Ammon's horn (tissue), 1 donor: ENCODE data around the gene HSF4.

Experiments used
- DNase-seq: peaks from one replicate; pipeline ENCODE4 v3.0.0-alpha.2; 2016; ENCODE audit warnings: low spot score

Gene HSF4

GRCh38 chr16:67184995-67185650 lies 20.6 kb downstream of the HSF4 start:
- peak; percentile 89 for DNase-seq

DNA sequence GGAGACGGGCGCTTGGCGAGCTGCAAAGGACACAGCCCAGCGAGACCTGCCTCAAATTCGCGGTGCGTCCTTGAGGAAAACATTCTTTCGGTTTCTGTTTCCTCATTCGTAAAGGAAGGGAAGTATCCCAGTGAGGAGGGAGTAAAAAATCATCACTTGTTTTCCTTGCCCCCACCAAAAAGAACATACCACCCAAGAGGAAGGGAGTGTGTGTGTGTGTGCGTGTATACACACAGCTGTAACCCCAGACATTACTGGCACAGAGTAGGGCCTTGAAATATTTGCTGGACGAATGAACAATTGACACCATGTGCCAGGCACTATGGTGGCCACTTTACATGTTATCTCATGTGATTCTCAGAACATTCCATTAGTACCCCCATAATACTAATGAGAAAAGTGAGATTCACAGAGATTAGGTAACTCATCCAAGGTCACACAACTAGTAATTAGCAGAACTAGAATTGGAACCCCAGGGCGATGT lies 21.1 kb downstream of the HSF4 start:
- DNase-seq, result no peak

GRCh38 chr16:67186550-67186950 lies 22.0 kb downstream of the HSF4 start:
- DNase-seq, result no peak

GRCh38 chr16:67187175-67187890 lies 22.8 kb downstream of the HSF4 start:
- DNase-seq, result no peak

GRCh38 chr16:67188323-67188722 lies 23.8 kb downstream of the HSF4 start:
- no peak for DNase-seq

DNA sequence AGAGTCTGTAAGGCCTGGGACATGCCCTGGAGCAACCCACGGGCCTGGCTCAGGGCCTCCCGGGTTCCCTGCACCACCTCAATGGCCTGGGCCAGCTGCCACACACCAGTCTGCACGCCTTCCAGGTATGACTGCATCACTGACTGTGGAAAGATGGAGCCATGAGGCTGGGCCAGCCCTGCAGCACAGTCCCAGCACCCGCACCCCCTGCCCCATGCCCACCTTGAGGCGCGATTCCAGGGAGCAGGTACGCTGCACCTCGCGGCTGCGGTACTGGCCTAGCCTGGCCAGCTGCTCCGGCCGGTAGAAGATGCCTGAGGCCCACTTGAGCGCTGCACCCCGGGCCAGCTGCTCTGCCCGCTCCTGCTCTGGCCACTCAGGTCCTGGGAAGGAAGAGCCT lies 24.3 kb downstream of the HSF4 start:
- DNase-seq, result no peak

DNA sequence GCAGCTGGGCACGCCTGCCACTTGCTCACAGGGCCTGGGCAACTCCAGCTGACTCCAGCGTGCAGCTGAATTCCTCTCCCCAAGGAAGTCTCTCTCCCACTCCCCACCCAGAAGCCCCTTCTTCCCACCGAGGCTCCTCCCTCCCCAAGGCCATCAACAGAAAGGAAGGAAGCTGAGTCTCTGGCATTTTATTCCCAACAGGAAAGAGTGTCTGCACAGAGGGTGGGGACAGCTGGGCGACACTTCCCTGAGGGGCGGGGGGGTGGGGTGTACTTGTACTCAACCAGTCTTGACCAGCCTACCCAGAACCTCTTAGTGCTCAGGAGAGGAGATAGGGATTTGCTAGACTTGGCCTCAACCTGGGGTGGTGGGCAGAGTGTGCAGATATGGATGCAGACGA lies 25.5 kb downstream of the HSF4 start, which contains the start of gene EXOC3L1:
TSS of gene EXOC3L1 (minus strand) at position 96 of the 400 bp plus-strand sequence. CDS start 460 bp downstream, outside the sequence.
- no peak for DNase-seq

DNA sequence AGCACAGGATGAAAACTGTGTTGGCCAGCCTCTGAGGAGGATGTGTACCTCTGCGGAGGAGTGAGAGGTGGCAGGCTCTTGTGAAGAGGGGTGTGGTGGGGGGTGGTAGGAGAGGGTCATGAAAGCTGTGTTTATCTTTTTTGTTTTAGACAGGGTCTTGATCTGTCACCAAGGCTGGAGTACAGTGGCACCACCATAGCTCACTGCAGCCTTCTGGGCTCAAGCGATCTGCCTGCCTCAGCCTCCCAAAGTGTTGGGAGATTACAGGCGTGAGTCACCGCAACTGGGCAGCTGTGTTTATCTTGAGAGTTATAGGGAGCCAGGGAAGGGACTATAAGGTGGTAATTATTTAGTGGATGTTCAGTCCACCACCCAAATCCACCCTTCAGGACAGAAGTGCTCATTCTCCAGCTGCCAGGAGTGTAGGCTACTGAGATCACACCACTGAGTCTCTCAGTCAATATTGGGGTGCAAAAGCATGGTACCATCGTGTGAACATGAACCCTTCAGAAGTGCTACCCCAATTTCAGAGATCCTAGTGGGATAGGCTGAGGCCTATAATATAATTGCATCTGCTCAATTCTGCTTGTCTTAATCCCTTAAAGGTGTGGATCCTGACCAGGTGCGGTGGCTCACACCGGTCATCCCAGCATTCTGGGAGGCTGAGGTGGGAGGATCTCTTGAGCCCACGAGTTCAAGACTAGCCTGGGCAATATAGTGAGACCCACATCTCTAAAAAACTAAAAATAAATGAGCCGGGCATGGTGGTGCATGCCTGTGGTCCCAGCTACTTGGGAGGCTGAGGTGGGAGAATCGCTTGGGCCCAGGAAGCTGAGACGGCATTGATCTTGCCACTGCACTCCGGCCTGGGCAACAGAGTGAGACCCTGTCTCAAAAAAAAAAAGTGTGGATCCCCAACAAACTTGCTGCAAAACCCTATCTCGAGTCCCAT lies 26.2 kb downstream of the HSF4 start:
- no peak for DNase-seq

- no peak for DNase-seq
Observed at GRCh38 chr16:67191411-67191994, 27.0 kb downstream of the HSF4 start.

GRCh38 chr16:67191995-67192681 lies 27.6 kb downstream of the HSF4 start, which contains the start of gene E2F4:
E2F4 (plus strand) TSS chr16:67192155; CDS start chr16:67192228, 73 bp downstream.
- DNase-seq, result peak; percentile 97

DNA sequence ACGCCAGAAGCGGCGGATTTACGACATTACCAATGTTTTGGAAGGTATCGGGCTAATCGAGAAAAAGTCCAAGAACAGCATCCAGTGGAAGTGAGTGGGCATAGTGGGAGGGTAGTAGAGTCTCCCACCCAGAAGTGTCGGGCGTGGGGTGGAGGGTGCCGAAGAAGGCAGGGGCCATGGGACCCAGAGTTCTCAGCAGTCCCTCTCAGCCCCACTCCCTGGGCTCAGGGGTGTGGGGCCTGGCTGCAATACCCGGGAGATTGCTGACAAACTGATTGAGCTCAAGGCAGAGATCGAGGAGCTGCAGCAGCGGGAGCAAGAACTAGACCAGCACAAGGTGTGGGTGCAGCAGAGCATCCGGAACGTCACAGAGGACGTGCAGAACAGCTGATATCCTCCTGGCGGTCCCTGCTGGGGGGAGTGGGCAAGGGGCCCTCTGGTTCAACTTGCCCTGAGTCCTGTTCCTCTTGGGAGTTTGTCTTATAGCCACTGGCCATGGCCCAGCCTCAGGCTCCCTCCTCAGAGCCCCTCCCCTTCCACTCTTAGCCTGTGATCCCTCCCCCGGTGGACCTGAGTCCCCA lies 28.3 kb downstream of the HSF4 start:
- no peak for DNase-seq

DNA sequence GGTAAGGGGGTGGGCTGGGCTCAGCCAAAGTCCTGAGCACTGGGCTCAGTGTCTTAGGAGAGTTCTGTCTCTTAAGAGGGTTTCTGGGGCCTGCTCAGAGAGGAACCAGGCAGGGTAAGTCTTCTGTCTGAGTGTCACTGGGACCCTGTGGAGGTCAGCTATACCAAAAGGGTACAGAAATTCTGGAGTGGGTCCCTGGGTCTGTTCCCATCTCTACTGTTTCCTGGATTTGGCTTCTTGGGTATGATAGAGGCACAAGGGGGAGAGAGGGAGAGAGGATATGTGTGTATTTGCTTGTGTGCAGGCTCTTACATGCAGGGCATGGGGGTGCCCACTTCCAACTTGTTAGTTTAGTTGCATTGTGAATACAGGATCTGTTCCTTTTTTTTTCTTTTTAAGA lies 29.0 kb downstream of the HSF4 start:
- no peak for DNase-seq

DNA sequence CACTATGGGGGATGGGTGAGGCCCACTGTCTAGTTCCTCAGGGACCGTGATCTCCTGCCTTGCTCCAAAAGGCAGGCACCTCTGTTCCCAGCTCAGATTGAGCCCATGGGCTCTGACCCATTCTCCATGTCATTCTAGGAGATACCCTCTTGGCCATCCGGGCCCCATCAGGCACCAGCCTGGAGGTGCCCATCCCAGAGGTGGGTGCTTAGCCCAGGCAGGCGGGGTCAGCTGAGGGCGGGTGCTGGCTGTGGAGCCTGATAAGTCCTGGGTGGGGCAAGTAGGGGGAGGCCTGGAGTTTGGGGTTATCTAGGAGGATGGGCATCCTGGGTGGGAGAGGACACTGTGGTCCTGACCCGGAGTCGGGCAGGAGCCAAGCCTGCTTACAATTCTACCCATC lies 29.7 kb downstream of the HSF4 start:
- no peak for DNase-seq

DNA sequence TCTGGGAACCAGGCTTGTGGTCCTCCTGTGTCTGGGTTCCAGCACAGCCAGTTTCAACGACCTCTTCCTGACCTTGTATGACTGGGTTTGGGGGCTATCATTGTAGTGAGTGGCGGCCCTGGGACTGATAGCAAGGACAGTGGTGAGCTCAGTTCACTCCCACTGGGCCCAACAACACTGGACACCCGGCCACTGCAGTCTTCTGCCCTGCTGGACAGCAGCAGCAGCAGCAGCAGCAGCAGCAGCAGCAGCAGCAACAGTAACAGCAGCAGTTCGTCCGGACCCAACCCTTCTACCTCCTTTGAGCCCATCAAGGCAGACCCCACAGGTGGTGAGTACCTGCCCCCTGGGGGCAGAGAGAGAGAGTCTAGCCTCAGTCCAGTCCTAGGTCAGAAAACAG lies 31.1 kb downstream of the HSF4 start:
- DNase-seq, result no peak

DNA sequence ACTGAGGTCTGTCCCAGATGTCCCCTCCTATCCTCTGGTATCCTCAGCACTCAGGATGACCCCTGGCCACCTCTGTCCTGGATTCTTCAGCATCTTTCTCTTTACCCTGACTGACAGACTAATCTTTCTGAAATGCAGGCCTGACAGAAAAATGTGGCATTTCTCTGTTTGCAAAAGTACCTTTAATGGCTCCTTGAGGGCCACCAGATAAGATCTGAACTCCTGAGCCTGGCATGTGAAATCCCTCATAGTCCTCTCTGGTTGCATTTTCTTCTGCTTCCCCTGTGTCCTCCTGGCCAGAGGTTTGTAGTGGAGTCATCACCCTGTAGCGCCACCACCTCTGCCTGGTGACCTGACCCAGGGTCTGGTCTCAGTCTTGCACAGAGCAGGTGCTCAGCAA lies 32.3 kb downstream of the HSF4 start:
- DNase-seq, result no peak

- DNase-seq, result no peak
Observed at GRCh38 chr16:67197704-67198103, 33.2 kb downstream of the HSF4 start.

DNA sequence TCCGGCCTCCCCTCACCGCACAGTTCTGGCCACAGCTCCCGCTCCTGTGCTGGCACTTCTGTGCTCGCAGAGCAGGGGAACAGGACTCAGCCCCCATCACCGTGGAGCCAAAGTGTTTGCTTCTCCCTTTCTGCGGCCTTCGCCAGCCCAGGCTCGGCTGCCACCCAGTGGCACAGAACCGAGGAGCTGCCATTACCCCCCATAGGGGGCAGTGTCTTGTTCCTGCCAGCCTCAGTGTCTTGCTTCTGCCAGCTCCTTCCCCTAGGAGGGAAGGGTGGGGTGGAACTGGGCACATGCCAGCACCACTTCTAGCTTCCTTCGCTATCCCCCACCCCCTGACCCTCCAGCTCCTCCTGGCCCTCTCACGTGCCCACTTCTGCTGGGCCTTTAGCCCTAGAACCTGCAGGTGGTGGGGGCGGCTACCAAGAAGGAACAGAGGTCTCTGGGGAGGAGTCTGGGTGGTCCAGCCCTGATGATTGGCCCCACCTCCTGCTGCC lies 33.7 kb downstream of the HSF4 start:
- DNase-seq, result peak; percentile 68

DNA sequence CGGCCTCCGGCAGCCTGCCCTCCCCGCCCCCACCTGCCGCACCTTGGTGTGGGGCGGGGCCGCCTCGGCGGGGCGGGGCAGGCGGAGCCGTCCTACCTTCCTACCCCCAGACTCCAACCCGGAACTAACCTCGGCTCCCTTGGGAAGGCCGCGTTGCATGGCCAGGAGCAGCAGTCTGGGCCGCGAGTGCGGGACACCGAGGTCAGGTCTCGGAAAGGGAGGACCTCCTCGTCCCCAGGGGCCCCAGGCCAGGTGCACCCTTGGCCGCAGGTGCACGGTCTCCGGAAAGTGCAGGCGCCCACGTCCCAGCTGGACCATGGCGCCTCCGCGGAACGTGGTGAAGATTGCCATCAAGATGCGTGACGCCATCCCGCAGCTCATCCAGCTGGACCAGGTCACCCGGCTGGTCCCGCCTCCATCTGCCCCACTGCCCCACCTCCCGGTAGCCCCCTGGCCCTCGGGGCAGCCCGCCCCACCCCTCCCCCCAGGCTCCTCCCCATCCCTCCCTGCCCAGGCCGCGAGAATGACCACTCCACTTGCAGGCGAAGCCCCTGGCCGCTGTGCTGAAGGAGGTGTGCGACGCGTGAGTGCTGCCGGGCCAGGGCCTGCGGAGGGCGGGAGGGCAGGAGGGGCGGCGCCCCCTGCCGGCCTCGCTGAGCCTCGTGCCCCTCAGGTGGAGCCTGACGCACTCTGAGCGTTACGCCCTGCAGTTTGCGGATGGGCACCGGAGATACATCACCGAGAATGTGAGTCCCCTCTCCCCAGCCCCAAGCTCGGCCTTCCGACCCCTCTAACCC lies 34.7 kb downstream of the HSF4 start, which contains the start of gene ELMO3:
TSS of gene ELMO3 (plus strand) at position 121 of the 797 bp plus-strand sequence. CDS start at position 317, 196 bp downstream.
- DNase-seq, result no peak

DNA sequence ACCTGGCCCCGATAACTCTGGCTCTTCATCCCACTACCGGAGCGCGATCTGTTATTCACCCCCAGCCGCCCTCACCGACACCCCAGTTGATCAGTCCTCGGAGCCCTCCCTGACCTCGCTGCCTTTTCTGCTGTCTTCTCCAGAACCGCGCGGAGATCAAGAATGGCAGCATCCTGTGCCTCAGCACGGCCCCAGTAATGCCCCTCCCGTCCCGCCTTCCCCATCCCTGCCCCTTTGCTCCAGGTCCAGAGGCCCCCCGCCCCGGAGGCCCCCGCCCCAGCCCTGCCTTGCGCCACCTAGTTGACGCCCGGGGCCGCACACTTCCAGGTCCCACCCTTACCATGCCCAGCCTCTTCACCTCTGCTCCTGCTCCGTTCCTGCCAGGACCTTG lies 35.3 kb downstream of the HSF4 start:
- no peak for DNase-seq

- no peak for DNase-seq
Observed at GRCh38 chr16:67200491-67200890, 35.9 kb downstream of the HSF4 start.
